Testis (tissue), 2 donors: ENCODE measurements around the gene ZNF670.

Experiments used
- POLR2A ChIP-seq: fragments of 450-650 bp; IDR thresholded peaks from one replicate; pipeline ENCODE4 v1.6.1; 2017; ENCODE audit warnings: antibody characterized with exemption, mild to moderate bottlenecking, moderate library complexity
- TF ChIP-seq, protein P1 (sequence below), 3 experiments: fragments of 450-650 bp in 2 of 3; fragments of 200-600 bp in 1 of 3; sonication (generic) in 1 of 3; IDR thresholded peaks; one replicate each; pipeline ENCODE4 v1.5.1; 2016 to 2019; ENCODE audit warnings: antibody characterized with exemption in 3 of 3, mild to moderate bottlenecking in 2 of 3, moderate library complexity in 1 of 3

DNA sequence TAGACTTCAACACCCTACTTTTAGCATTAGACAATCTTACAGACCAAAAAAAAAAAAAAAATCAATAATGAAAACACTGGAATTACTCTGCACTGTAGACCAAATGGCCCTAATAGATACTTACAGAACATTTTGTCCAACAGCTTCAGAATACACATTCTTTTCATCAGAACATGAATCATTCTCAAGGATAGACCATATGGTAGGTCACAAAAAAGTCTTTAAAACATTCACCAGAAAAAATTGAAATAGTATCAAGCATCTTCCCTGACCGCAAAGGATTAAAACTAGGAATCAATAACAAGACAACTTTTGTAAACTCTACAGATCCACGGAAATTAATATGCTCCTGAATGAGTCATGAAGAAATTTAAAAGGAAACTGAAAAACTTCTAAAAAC lies 22.5 kb downstream of the ZNF670 start:
- TF ChIP-seq, protein P1, sequence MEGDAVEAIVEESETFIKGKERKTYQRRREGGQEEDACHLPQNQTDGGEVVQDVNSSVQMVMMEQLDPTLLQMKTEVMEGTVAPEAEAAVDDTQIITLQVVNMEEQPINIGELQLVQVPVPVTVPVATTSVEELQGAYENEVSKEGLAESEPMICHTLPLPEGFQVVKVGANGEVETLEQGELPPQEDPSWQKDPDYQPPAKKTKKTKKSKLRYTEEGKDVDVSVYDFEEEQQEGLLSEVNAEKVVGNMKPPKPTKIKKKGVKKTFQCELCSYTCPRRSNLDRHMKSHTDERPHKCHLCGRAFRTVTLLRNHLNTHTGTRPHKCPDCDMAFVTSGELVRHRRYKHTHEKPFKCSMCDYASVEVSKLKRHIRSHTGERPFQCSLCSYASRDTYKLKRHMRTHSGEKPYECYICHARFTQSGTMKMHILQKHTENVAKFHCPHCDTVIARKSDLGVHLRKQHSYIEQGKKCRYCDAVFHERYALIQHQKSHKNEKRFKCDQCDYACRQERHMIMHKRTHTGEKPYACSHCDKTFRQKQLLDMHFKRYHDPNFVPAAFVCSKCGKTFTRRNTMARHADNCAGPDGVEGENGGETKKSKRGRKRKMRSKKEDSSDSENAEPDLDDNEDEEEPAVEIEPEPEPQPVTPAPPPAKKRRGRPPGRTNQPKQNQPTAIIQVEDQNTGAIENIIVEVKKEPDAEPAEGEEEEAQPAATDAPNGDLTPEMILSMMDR (IDR thresholded peaks at IDR 0.05), result no peak
- no peak for TF ChIP-seq POLR2A
